ENCODE measurements around the gene HLA-DMB.

The HLA-DMB gene

GRCh38 chr6:32940656-32941213 is at the start of gene HLA-DMB:
Gene HLA-DMB (minus strand): TSS chr6:32941028. CDS start chr6:32940807, 221 bp downstream.
- DNase-seq: peak; percentile 42

DNA sequence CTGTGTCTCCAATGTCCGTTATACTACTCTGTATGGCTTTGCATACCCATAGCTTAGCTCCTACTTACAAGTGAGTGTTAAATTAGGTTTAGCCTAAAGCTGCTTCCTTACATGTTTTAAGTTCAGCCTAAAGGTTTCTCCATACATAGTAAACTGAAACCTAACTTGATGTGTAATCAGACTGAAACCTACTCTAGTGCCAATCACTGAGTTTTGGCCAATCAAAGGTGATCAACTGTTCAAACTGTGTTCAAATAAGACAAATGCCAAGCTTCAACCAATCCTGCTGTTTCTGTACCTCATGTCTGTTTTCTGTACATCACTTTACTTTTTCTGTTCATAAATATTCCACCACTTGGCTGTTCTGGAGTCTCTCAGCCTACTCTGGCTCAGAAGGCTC is 48.5 kb upstream of the HLA-DMB start:
- DNase-seq: no peak

GRCh38 chr6:32984622-32985389 is 44.0 kb upstream of the HLA-DMB start:
- peak; percentile 87 for DNase-seq

GRCh38 chr6:32983964-32984621 is 43.3 kb upstream of the HLA-DMB start:
- no peak for DNase-seq

GRCh38 chr6:32983493-32983848 is 42.6 kb upstream of the HLA-DMB start:
- no peak for DNase-seq

DNA sequence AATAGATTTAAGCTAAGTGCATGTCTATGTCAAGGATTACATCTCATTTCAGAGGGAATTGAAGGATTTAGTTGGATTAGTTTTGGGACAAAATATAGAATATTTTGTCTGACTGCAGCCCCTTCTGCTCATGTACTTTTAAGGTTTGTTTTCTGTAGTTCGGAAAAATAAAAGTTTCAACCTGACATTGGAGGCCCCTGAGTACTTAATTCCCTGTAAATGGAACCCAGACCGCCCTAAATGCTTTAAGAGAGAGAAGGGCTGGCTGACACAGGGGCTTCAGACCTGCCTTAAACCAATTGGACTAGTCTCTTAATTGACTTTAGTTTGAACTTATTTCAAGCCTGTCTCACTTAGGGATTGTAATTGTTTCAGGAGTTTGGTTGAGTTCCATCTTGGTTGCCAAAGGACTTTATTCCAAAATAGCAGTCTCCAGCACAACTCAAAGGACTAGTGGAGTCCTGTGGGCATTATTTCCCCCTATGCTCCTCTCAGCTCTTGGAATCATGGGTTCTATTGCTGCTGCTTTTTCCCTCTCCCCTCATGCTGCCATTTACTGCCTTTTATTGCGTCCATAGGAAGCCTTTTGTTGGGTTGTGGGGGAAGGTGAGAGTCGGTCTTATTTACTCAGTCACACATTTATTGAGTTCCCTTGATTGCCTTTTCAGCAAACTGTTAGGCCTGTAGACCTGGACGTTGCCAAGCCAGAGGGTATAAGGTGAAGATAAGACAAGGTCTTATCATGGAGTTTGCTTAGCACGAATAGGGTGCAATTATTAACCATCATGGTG is 42.1 kb upstream of the HLA-DMB start:
- no peak for DNase-seq

DNA sequence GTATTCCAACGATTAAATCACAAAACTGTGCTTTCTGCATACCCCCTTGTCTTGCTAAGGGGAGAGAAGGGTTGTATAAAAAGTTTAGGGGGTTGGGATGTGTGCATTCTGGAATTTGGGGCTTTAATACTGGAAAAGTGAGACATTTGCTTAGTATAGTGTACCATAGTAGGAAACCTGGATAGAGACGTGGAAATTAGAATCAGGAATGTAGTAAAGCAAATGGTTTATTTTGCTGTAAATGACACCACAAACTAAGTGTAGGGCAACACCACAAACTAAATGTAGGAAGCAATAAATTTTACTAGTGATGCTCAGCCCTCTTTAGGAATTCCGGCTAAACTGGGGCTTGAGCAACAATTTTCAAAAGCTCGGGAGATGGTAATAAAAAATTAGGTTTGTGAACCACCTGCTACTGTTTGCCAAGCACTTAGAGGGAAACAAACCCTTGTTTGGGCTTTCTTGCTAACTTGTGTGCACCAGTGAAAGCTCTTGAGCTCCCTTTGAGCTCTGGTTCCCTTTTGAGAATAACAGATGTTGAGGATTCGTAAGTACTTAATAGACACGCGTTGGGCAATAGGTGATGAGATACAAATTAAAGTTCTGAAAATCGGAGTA is 41.4 kb upstream of the HLA-DMB start:
- no peak for DNase-seq

- no peak for DNase-seq
Observed at GRCh38 chr6:32980488-32981038, 39.7 kb upstream of the HLA-DMB start.

GRCh38 chr6:32979720-32980487 is 39.1 kb upstream of the HLA-DMB start:
- DNase-seq: no peak

DNA sequence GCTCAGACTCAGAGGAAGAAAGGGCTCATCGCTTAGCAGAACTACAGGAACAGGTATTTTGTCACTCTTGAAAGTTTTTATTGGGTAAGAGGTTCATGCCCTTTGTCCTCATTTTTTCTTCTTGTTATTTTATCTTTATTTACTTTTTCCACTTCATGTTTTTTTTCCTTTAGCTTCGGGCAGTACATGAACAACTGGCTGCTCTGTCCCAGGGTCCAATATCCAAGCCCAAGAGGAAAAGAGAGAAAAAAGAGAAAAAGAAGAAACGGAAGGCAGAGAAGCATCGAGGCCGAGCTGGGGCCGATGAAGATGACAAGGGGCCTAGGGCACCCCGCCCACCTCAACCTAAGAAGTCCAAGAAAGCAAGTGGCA is 37.1 kb upstream of the HLA-DMB start:
- no peak for DNase-seq

- no peak for DNase-seq
Observed at GRCh38 chr6:32977272-32977952, 36.6 kb upstream of the HLA-DMB start.

- no peak for DNase-seq
Observed at GRCh38 chr6:32976334-32977069, 35.7 kb upstream of the HLA-DMB start.

GRCh38 chr6:32975886-32976285 is 35.1 kb upstream of the HLA-DMB start:
- DNase-seq: no peak

DNA sequence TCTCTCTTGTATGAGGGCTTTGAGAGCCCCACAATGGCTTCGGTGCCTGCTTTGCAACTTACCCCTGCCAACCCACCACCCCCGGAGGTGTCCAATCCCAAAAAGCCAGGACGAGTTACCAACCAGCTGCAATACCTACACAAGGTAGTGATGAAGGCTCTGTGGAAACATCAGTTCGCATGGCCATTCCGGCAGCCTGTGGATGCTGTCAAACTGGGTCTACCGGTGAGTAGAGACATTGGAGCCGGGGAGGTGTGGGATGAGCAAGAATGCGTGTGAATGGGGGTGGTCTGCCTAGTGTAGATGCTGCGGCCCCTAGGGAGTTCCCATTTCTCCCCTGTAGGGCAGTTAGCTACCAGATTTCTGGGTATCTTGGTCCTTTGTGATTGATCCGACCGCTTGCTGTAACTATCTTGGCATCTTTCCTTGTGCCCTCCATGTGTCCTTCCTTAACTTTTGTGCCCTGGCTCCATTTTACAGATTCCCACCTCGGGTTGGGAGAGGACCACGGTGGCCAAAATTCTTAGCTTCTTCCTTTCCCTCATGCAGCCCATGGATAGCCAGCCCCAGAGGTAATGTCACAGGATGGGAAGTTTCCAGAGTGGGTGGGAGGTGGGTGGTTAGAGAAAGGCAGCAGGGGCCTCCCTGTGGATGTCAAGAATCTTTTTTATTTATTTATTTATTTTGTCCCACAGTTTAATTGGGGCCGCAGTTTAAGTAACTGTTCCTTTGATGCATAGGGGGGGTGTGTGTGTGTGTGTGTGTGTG is 33.9 kb upstream of the HLA-DMB start:
- DNase-seq: no peak

DNA sequence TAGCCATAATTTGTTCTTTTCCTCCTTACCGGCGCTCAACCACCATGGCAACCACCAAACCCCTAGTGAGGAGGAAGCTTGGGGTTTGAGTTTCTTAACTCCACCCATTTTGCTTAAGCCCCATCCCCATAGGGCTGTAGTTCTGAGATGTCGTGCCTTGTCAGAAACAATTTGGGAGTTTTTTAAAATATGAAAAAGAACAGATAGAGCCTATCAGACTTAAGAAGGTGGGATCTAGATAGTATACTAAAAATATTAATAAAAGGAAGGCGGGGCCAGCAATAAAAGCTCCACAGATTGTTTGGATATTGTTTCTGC is 33.1 kb upstream of the HLA-DMB start:
- peak; percentile 18 for DNase-seq

GRCh38 chr6:32973144-32974015 is 32.6 kb upstream of the HLA-DMB start:
- peak; percentile 54 for DNase-seq

GRCh38 chr6:32972353-32973143 is 31.7 kb upstream of the HLA-DMB start:
- no peak for DNase-seq
